Right lobe of liver (tissue), 6 donors: Measurements from ENCODE around the gene NF1. TPM values are rescaled to one million over a fixed set of nuclear protein-coding genes. Genes with fewer than 3 reads are reported as not detected.
"Not testable (repeated sequence)": the region's sequence is repeated elsewhere in the genome, so short reads cannot be mapped to it uniquely, and the experiment has no call there.

Experiments used
- ATAC-seq, 4 donors: fragments of 200-7000 bp; cut with Tn5 transposase; one replicate each; pipeline ENCODE4 v1.9.1; 2020; ENCODE audit warnings: mild to moderate bottlenecking in 4 of 4, moderate library complexity in 4 of 4
- DNase-seq, 3 donors: peaks; one replicate each; pipeline ENCODE4 v3.0.0-alpha.2; 2020
- H3K27ac ChIP-seq, 3 donors: fragments of 200-600 bp; one replicate each; pipeline ENCODE4 v1.8.0; 2022
- H3K27me3 ChIP-seq, 2 donors: fragments of 200-600 bp; one replicate each; pipeline ENCODE4 v1.8.0; 2022
- H3K36me3 ChIP-seq, 4 donors: fragments of 200-600 bp; sonication (generic) in 1 of 4; one replicate each; pipeline versions ENCODE4 v1.5.1 to v1.8.0; 2017 to 2022; ENCODE audit warnings: control low read depth in 1 of 4
- H3K4me1 ChIP-seq, 4 donors: fragments of 200-600 bp; sonication (generic) in 1 of 4; one replicate each; pipeline versions ENCODE4 v1.5.1 to v1.8.0; 2017 to 2022; ENCODE audit warnings: control low read depth in 1 of 4
- H3K4me3 ChIP-seq, 3 donors: fragments of 200-600 bp; one replicate each; pipeline ENCODE4 v1.8.0; 2022
- H3K9me3 ChIP-seq, 4 donors: fragments of 200-600 bp; sonication (generic) in 1 of 4; one replicate each; pipeline versions ENCODE4 v1.5.1 to v1.8.0; 2017 to 2022; ENCODE audit warnings: control low read depth in 1 of 4
- CTCF ChIP-seq, 4 donors: fragments of 200-600 bp in 3 of 4; fragments of 450-650 bp in 1 of 4; IDR thresholded peaks; one replicate each; pipeline versions ENCODE4 v1.5.1 to v1.8.0; 2016 to 2022; ENCODE audit warnings: antibody characterized with exemption in 4 of 4, mild to moderate bottlenecking in 2 of 4
- POLR2A ChIP-seq: fragments of 450-650 bp; IDR thresholded peaks from one replicate; pipeline ENCODE4 v1.6.1; 2017; ENCODE audit warnings: antibody characterized with exemption, mild to moderate bottlenecking
- WGBS: methylation state at CpG from one replicate; pipeline ENCODE4 v1.1.6; 2018; ENCODE audit warnings: low coverage, low lambda C conversion rate; ENCODE audit not compliant: insufficient coverage; ENCODE audit errors: missing lambda C conversion rate; 5-methylcytosine and 5-hydroxymethylcytosine counted together
- intact Hi-C, 2 donors: fragments of 100-400 bp; cut with DNase I; formaldehyde crosslinking; loops; one replicate each; pipeline versions ENCODE4 v1.11.2 to v1.14.1; 2022
- total RNA-seq, 6 experiments: library from RNA; depleted of rRNA in 2 of 6; stranded (reverse); fragments of >200 nt in 2 of 6; fragmentation: NEBNext Ultra II Directional in 3 of 6; extraction: Animal tissue kit (Norgen Biotek cat#: 25700) in 3 of 6; gene quantifications; one replicate each; pipeline versions ENCODE4 v1.1.0 to v1.2.4, GENCODE V29; 2016 to 2023
- donor health status: DM: no; HTN: yes; CAD: no.
- donor health status: DM: no; HTN: no; CAD: no.
- donor health status: DM: no; HTN: no; CAD: no.
- donor health status: DM: no; HTN: yes; CAD: no.
- donor health status: DM: no; HTN: yes; CAD: no.

Gene NF1
- total RNA-seq, 6 experiments from 2014 or later = 26.6 to 35.3 (median 30.0) TPM

GRCh38 chr17:31172388-31172787, 77.6 kb downstream of the NF1 start:
- no peak for TF ChIP-seq POLR2A
- H3K27me3 ChIP-seq = no peaks in the 10 kb centered on the region
- no peaks in the 10 kb centered on the region for H3K9me3 ChIP-seq
- WGBS = 98% methylated on average over 6 of the region's 7 CpGs
- DNase-seq = no peak
- no peaks in the 10 kb centered on the region for H3K4me1 ChIP-seq
- no peak for ATAC-seq
- H3K27ac ChIP-seq = no peak overlapping the region
- no peak overlapping the region for H3K4me3 ChIP-seq
- peaks cover 0 to 4% (median 0%) of the 10 kb centered on the region in 4 donors for H3K36me3 ChIP-seq
- intact Hi-C loops = no loop called here

- intact Hi-C loops = no loop called here
Measured at GRCh38 chr17:31174215-31174614, 79.4 kb downstream of the NF1 start.

GRCh38 chr17:31175237-31175636, 80.5 kb downstream of the NF1 start:
- Histone ChIP-seq H3K27me3 (no peaks in the 10 kb centered on the region), H3K9me3 (no peaks in the 10 kb centered on the region), H3K4me1 (no peaks in the 10 kb centered on the region), H3K4me3 (no peak overlapping the region), H3K36me3 (no peaks in the 10 kb centered on the region), H3K27ac (no peak overlapping the region)
- WGBS = 98% methylated on average over 5 of the region's 5 CpGs
- intact Hi-C loops = no loop called here
- DNase-seq = no peak
- ATAC-seq = no peak
- no peak for TF ChIP-seq POLR2A
- no peak for TF ChIP-seq CTCF (IDR thresholded peaks at IDR 0.05)

More at GRCh38 chr17:31174215-31174614, 79.4 kb downstream of the NF1 start:
- no peak for TF ChIP-seq POLR2A
- TF ChIP-seq CTCF (IDR thresholded peaks at IDR 0.05) = no peak
- Histone ChIP-seq H3K9me3 (no peaks in the 10 kb centered on the region), H3K27me3 (no peaks in the 10 kb centered on the region), H3K27ac (no peak overlapping the region), H3K4me3 (no peak overlapping the region), H3K4me1 (no peaks in the 10 kb centered on the region), H3K36me3 (peaks cover 0 to 4% (median 0%) of the 10 kb centered on the region in 4 donors)
- no peak for ATAC-seq
- no peak for DNase-seq
- WGBS = 93% methylated on average over 2 of the region's 2 CpGs

DNA sequence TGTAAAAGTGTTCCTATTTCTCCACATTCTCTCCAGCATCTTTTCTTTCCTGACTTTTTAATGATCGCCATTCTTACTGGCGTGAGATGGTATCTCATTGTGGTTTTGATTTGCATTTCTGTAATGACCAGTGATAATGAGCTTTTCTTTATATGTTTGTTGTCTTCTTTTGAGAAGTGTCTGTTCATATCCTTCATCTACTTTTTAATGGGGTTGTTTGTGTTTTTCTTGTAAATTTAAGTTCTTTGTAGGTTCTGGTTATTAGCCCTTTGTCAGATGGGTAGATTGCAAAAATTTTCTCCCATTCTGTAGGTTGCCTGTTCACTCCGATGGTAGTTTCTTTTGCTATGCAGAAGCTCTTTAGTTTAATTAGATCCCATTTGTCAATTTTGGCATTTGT, 81.4 kb downstream of the NF1 start:
- H3K27ac ChIP-seq, H3K9me3 ChIP-seq, H3K36me3 ChIP-seq, ATAC-seq, intact Hi-C loops, H3K4me3 ChIP-seq, H3K27me3 ChIP-seq, DNase-seq, H3K4me1 ChIP-seq: not testable (repeated sequence)
- 96% methylated on average over 2 of the region's 3 CpGs for WGBS

DNA sequence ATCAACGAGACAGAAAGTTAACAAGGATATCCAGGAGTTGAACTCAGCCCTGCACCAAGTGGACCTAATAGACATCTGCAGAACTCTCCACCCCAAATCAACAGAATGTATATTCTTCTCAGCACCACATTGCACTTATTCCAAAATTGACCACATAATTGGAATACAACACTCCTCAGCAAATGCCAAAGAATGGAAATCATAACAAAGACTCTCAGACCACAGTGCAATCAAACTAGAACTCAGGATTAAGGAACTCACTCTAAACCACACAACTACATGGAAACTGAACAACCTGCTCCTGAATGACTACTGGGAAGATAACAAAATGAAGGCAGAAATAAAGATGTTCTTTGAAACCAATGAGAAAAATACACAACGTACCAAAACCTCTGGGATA, 84.2 kb downstream of the NF1 start:
- not testable (repeated sequence) for DNase-seq, ATAC-seq

DNA sequence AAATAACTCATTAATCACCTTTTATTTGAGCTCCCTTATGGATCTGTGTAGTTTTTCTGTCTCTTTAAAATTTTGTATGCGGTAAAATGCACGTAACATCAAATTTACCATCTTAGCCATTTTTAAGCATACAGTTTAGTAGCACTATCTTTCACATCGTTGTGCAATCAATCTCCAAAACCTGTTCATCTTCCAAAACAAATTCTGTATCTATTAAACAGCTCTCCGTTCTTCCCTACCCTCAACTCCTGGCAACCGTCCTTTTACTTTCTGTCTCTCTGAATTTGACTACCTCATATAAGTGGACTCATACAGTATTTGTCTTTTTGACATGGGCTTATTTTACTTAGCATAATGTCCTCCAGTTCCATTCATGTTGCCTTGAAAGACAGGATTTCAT, 100.5 kb downstream of the NF1 start:
- intact Hi-C loops = no loop called here
- ATAC-seq = peak; percentile 33 to 71 (median 62)
- Histone ChIP-seq H3K36me3 (no peaks in the 10 kb centered on the region), H3K27me3 (no peaks in the 10 kb centered on the region), H3K4me3 (no peak overlapping the region), H3K27ac (no peak overlapping the region), H3K9me3 (no peaks in the 10 kb centered on the region), H3K4me1 (no peaks in the 10 kb centered on the region)
- no peak for DNase-seq
- no peak for TF ChIP-seq POLR2A
- no peak for TF ChIP-seq CTCF (IDR thresholded peaks at IDR 0.05)
- WGBS = 40% methylated on average over 5 of the region's 5 CpGs

More for the DNA sequence above, 84.2 kb downstream of the NF1 start:
- H3K27me3 ChIP-seq, H3K9me3 ChIP-seq, intact Hi-C loops, H3K4me3 ChIP-seq, H3K36me3 ChIP-seq, H3K4me1 ChIP-seq, H3K27ac ChIP-seq: not testable (repeated sequence)
- WGBS = 92% methylated on average over 2 of the region's 2 CpGs
